Stimulated activated CD8-positive, alpha-beta memory T cell treated with anti-CD3 and anti-CD28 coated beads, Interleukin-15, amount 100 ng/mL, for 24 hours (primary cell): Measurements from ENCODE around the gene PKN1.
A peak's percentile ranks its signal among the peaks of the same experiment; 100 is the strongest.
"Not testable (repeated sequence)": the region's sequence is repeated elsewhere in the genome, so short reads cannot be mapped to it uniquely, and the experiment has no call there.

Experiments used
- DNase-seq: peaks from one replicate; pipeline ENCODE4 v3.0.0-alpha.2; 2020; ENCODE audit warnings: low read depth

Gene PKN1

DNA sequence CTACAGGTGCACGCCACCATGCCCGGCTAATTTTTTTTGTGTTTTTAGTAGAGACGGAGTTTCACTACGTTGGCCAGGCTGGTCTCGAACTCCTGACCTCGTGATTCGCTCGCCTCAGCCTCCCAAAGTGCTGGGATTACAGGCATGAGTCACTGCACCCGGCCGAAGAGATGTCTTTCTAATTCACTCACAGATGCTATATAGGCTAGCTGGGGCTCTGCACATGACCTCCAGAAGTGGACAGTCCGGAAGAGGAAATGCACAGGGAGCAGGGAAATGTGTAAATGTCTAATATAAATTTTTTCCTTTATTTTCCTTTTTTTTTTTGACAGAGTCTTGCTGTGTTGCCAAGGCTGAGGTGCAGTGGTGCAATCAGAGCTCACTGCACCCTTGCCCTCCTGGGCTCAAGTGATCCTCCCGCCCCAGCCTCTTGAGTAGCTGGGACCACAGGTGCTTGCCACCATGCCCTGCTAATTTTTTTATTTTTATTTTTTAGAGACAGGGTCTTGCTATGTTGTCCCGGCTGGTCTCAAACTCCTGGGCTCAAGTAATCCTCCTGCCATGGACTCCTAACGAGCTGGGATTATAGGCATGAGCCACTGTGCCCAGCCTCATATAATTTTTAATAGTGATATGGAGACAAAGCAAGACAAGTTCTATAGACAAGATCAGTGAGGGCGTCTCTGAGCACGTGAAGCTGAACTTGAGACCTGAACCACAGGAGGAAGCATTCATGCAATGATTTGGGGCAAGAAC is 54.4 kb downstream of the PKN1 start:
- no peak for DNase-seq

GRCh38 chr19:14492756-14493337 is 59.7 kb downstream of the PKN1 start:
- no peak for DNase-seq

- DNase-seq, result no peak
Observed at GRCh38 chr19:14494411-14494810, 61.3 kb downstream of the PKN1 start.

- DNase-seq, result no peak
Observed at GRCh38 chr19:14494910-14495671, 62.0 kb downstream of the PKN1 start.

GRCh38 chr19:14495672-14496028 is 62.5 kb downstream of the PKN1 start:
- DNase-seq, result no peak

- DNase-seq, result peak; percentile 68
Observed at GRCh38 chr19:14496029-14496833, 63.1 kb downstream of the PKN1 start, which contains the start of gene GIPC1. Gene GIPC1 (minus strand): TSS chr19:14496127. CDS start chr19:14482976, 13,151 bp downstream.

DNA sequence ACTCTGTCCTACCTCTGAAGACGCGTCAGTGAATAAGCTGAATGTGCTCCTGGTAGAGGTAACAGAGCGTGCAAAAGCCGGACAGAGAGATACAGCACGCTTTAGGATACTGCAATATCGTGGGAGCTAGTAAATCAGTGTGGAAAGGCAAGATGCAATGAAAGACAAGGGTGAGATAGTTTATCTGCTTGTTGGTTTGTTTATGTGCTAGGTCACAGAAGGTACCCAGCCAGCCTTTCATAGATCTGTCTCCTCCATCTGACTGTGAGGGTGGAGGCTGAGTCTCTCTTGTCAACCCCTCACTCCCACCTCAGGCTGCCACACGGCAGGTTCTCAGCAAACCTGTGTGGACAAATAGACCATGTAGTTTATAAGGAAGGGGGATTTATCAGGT is 63.7 kb downstream of the PKN1 start:
- DNase-seq, result no peak

DNA sequence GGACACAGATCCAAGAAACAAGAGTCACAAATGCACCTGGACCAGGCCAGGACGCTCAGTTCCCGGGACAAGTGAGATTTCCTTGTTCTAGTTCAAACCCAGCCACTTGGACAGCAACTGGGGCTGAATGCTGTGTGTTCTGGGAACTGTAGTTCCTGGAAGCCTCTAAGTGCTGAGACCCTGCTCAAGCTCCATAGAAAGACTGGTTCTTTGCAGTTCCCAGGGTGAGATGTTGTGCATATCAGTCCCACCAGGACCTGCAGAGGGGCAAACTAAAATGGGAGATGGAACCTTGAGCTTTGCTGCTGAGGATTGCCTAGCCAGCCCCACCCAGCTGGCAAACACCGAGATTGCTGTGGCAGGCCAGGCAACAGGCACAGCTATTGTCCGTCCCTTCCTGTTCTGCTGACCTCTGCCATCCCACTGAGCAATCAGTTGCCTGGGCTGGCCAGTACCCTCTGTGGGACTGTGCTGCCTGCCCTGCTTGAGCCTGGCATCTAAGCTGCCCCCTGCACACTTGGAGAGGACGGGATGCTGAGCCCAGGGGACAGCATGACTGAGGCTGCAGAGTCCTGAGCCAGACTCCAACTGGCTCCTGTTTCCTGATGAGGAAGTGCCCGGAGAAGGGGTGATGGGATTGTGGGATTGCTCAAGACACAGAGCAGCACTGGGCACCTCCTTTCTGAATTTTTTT is 64.3 kb downstream of the PKN1 start:
- DNase-seq, result no peak

DNA sequence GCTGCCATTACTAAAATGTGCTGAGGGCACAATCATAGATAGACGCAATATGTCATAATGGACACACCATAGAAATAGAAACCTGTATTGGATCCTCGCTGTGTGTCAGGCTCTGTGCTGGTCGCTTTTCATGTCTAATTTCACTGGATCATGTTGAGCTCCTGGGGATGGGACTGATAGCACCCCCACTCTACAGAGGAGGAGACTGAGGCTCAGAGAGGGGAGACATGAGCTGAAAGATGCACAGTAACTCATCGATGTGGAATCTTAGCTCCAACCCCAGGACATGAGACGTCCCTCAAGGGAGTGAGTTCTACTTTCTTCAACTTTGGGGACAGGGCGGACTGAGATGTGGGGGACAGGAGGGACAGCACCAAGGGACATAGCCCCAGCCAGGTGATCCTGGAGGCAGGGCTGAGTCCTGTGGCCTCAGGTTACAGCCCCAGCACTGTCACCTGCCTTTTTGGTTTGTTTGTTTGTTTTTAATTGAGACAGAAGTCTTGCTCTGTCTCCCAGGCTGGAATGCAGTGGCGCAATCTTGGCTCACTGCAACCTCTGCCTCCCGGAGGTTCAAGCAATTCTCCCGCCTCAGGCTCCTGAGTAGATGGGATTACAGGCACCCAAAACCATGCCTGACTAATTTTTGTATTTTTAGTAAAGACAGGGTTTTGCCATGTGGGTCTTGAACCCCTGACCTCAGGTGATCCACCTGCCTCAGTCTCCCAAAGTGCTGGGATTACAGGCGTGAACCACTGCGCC is 69.4 kb downstream of the PKN1 start:
- no peak for DNase-seq

GRCh38 chr19:14503285-14503684 is 70.2 kb downstream of the PKN1 start:
- DNase-seq, result no peak

DNA sequence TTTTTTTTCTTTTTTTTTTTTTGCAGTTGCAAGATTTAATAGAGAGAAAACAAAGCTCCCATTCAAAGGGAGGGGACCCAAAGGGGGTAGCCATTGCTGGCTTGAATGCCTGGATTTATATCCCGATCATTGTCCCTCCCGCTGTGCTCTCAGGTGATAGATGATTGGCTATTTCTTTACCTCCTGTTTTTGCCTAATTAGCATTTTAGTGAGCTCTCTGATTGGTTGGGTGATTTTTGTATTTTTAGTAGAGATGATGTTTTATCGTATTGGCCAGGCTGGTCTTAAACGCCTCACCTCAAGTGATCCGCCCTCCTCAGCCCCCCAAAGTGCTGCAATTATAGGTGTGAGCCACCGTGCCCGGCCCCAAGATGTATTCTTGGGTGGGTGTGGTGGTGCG is 71.5 kb downstream of the PKN1 start:
- DNase-seq, result not testable (repeated sequence)

GRCh38 chr19:14505488-14506239 is 72.6 kb downstream of the PKN1 start:
- peak; percentile 42 for DNase-seq

DNA sequence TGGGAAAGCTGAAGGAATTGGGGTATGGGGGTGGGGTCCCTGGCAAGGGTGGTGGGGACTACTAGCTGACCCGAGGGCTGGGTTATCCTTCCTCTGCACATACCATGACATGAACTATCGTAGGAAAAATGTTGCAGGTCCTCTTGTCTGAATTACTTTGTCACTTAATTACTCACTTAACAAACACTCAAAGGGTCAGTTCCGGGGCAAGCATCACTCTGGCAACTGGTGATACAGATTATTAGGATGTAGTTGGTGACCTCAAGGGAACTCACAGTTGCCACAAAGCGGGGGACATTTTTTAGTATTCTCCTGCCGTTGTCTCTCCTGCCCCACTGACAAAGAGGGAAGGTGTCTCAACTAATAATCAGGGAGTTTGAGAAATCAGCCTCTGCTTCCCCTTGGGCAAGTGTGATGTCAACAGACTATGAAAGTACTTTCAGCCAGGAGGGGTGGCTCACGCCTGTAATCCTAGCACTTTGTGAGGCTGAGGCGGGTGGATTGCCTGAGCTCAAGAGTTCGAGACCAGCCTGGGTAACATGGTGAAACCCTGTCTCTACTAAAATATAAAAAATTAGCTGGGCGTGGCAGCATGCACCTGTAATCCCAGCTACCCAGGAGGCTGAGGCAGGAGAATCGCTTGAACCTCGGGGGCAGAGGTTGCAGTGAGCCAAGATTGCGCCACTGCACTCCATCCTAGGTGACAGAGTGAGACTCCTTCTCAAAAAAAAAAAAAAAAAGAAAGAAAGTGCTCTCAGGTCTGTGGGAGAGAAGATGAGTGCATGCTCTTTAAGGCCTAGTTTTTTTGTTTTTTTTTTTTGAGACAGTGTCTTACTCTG is 74.8 kb downstream of the PKN1 start:
- no peak for DNase-seq

- no peak for DNase-seq
Observed at GRCh38 chr19:14510311-14511228, 77.5 kb downstream of the PKN1 start.

DNA sequence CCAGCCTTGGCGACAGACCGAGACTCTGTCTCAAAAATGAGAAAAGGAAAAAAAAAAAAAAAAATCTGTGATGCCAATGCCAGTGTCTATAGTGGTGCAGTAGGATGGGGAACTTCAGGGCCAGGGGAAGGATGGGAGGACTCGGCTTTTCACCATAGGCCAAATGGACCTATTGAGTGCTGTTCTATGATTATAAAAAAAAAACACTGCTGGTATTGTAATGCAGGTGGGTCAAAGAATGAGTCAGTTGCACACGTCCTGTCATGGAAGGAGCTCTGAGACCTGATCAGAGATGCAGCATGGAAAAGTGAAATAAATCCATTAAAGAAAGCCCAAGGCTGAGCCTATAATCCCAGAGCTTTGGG is 78.1 kb downstream of the PKN1 start:
- DNase-seq, result no peak

DNA sequence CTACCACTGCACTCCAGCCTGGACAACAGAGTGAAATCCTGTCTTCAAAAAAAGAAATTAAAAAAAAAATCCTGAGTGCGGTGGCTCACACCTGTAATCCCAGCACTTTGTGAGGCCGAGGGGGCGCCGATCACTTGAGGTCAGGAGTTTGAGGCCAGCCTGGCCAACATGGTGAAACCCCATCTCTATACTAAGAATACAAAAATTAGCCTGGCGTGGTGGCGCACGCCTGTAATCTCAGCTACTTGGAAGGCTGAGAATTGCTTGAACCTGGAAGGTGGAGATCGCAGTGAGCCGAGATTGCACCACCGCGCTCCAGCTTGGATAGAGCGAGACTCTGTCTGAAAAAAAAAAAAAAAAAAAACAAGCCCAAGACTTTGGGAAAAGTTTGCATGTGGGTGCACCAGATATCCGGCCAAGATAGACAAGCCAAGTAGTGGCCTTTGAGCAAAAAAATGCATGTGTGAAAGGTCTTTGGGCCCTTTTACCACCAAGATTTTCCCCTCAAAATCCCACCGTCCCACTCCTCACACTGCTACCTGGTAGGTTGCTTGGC is 79.4 kb downstream of the PKN1 start:
- DNase-seq, result no peak

- DNase-seq, result no peak
Observed at GRCh38 chr19:14514215-14514863, 81.2 kb downstream of the PKN1 start.
